NT2/D1 (cell line): ENCODE measurements around the gene PACS2.

Source experiments
- DNase-seq: peaks from one replicate; pipeline ENCODE4 v3.0.0-alpha.2; 2011; ENCODE audit warnings: low read depth, low spot score
- H3K27me3 ChIP-seq: 2 replicates; pipeline ENCODE4 v1.6.0; 2011; ENCODE audit warnings: mild to moderate bottlenecking; ENCODE audit not compliant: insufficient read length, insufficient read depth
- H3K36me3 ChIP-seq: 2 replicates; pipeline ENCODE4 v1.6.1; 2011; ENCODE audit warnings: mild to moderate bottlenecking, low read length, mixed read lengths; ENCODE audit not compliant: insufficient read depth, insufficient read length
- H3K4me1 ChIP-seq: 2 replicates; pipeline ENCODE4 v1.5.1; 2011; ENCODE audit not compliant: insufficient read depth, insufficient read length
- H3K4me3 ChIP-seq: 2 replicates; pipeline ENCODE4 v1.5.1; 2011; ENCODE audit warnings: low read depth; ENCODE audit not compliant: insufficient read length
- H3K9ac ChIP-seq: 2 replicates; pipeline ENCODE4 v1.6.0; 2011; ENCODE audit warnings: low read depth; ENCODE audit not compliant: insufficient read length
- H3K9me3 ChIP-seq: 2 replicates; pipeline ENCODE4 v1.5.1; 2011; ENCODE audit warnings: mild to moderate bottlenecking, low read length; ENCODE audit not compliant: insufficient read depth
- SUZ12 ChIP-seq: IDR thresholded peaks from 2 replicates; pipeline ENCODE4 v1.6.1; 2011; ENCODE audit not compliant: insufficient read length, insufficient read depth; ENCODE audit errors: extremely low read depth
- YY1 ChIP-seq: IDR thresholded peaks from 2 replicates; pipeline ENCODE4 v1.6.1; 2011; ENCODE audit not compliant: insufficient read length, insufficient read depth
- ZNF274 ChIP-seq: IDR thresholded peaks from 2 replicates; pipeline ENCODE4 v1.6.1; 2011; ENCODE audit warnings: mild to moderate bottlenecking, low read depth, low read length

The PACS2 gene

DNA sequence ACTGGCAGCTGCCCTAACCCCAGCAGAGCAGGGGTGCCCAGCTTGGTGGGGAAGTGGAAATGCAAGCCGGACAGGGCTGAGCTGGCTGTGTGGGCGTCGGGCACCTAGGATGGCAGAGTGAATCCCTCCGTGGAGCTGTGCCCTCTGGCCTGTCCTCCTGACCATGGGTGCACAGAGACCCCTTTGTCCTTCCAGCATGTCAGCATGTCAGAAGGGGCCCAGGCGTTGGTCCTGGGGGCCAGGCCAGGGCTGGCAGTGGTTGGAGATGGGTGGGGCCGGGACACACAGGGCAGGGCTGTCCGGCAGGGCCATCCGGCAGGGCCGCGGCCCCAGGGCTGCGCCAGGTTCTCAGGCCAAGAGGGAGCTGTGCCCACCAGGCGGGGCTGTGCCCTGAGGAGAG is 75.0 kb downstream of the PACS2 start:
- H3K9ac ChIP-seq, result no peak overlapping the region
- no peaks in the 10 kb centered on the region for H3K36me3 ChIP-seq
- DNase-seq, result no peak
- peaks cover 11% of the 10 kb centered on the region for H3K4me1 ChIP-seq
- no peak overlapping the region for H3K4me3 ChIP-seq
- TF ChIP-seq ZNF274, result no peak
- TF ChIP-seq SUZ12, result no peak
- TF ChIP-seq YY1, result no peak
- no peaks in the 10 kb centered on the region for H3K27me3 ChIP-seq
- H3K9me3 ChIP-seq, result no peaks in the 10 kb centered on the region

DNA sequence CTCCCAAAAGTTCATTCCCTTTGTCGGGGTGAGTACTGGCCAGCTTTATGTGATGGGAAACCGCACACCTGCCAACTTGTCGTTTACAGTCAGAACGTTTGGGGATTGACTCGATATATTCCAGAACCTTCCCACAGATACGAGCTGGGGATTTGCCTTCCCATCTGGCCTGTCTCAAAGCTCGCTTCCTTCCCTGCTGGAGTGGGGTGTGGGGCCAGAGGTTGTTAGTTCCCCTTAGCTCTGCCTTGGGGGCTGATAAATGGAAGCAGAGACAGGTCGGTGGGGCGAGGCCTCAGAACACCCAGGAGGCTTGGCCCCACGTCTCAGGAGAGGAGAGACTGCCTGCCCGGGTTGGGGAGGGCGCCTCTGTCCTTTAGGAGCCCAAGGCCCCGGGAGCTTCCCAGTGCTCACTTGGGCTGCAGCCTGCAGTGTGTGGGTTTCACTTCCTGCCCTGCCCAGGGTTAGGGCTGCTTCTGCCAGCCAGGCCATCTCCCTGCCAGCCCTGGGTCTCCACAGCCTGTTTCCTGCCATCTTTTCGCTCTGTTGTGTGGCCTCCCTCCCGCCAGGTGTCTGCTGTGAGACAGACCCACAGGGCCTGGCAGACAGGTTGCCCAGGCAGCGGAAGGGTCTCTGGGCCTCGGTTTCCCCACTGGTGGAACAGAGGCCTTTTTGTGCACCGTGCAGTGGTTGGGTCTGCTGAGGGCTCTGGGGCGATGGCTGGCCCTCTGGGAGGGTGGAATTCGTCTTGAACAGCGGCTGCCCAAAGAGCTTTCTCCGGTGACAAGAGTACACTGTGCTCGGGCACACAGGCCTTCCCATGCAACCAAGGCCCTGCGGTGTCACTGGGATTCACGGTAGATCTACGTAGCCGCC is 75.7 kb downstream of the PACS2 start:
- H3K27me3 ChIP-seq, result no peaks in the 10 kb centered on the region
- H3K9ac ChIP-seq, result no peak overlapping the region
- no peaks in the 10 kb centered on the region for H3K36me3 ChIP-seq
- TF ChIP-seq SUZ12 (no peak), YY1 (no peak), ZNF274 (no peak)
- H3K4me1 ChIP-seq, result peaks cover 11% of the 10 kb centered on the region
- H3K9me3 ChIP-seq, result no peaks in the 10 kb centered on the region
- no peak for DNase-seq
- H3K4me3 ChIP-seq, result no peak overlapping the region

DNA sequence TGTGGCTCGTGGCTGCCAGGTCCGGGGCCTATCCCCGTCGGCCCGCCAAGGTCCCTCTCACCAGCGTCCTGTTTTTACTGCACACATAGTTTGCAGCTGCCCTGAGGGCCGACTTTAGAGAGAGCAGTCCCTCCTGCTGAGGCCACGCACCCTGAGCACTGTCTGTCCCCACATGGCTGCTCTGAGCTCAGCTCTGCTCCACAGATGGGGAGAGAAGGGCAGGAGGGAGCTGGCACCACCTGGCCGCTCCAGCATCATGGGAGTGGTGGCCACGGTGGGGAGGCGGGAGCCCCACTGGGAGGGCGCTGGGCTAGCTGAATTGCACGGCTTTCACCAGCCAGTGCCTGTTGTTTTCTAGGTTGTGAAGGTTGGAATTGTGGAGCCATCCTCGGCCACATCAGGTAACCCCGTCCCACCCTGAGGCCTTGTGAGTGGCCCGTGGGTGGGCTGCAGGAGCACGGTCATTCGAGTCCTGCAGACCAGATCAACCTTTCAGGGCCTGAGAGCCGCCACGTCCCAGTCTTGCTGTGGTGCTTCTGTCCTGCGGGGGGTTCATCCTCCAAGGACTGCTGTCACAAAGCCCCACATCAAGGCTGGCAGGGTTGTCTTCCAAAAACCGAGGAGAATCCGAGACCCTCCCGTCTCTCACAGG is 76.4 kb downstream of the PACS2 start:
- peaks cover 11% of the 10 kb centered on the region for H3K4me1 ChIP-seq
- H3K27me3 ChIP-seq, result no peaks in the 10 kb centered on the region
- no peak overlapping the region for H3K9ac ChIP-seq
- no peak for DNase-seq
- no peaks in the 10 kb centered on the region for H3K36me3 ChIP-seq
- H3K9me3 ChIP-seq, result no peaks in the 10 kb centered on the region
- no peak overlapping the region for H3K4me3 ChIP-seq
- TF ChIP-seq SUZ12 (no peak), YY1 (no peak), ZNF274 (no peak)

DNA sequence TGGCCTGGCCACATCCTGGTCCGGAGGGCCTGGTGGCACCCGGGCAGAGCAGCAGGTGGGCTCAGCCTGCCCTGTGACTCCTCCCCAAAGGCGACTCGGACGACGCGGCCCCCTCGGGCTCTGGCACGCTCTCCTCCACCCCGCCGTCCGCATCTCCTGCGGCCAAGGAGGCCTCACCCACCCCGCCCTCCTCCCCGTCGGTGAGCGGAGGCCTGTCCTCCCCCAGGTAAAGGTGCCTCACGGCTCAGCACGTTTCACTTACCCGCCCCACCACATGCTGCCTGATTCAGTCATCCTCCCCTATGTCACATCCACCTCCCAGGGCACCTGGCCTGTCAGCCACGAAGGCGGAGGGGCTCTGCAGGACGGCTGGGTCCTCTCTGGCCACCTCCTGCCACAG is 77.0 kb downstream of the PACS2 start:
- Histone ChIP-seq H3K36me3 (no peaks in the 10 kb centered on the region), H3K4me3 (no peak overlapping the region), H3K4me1 (peaks cover 11% of the 10 kb centered on the region), H3K27me3 (no peaks in the 10 kb centered on the region), H3K9ac (no peak overlapping the region), H3K9me3 (no peaks in the 10 kb centered on the region)
- TF ChIP-seq ZNF274 (no peak), YY1 (no peak), SUZ12 (no peak)
- DNase-seq, result no peak

DNA sequence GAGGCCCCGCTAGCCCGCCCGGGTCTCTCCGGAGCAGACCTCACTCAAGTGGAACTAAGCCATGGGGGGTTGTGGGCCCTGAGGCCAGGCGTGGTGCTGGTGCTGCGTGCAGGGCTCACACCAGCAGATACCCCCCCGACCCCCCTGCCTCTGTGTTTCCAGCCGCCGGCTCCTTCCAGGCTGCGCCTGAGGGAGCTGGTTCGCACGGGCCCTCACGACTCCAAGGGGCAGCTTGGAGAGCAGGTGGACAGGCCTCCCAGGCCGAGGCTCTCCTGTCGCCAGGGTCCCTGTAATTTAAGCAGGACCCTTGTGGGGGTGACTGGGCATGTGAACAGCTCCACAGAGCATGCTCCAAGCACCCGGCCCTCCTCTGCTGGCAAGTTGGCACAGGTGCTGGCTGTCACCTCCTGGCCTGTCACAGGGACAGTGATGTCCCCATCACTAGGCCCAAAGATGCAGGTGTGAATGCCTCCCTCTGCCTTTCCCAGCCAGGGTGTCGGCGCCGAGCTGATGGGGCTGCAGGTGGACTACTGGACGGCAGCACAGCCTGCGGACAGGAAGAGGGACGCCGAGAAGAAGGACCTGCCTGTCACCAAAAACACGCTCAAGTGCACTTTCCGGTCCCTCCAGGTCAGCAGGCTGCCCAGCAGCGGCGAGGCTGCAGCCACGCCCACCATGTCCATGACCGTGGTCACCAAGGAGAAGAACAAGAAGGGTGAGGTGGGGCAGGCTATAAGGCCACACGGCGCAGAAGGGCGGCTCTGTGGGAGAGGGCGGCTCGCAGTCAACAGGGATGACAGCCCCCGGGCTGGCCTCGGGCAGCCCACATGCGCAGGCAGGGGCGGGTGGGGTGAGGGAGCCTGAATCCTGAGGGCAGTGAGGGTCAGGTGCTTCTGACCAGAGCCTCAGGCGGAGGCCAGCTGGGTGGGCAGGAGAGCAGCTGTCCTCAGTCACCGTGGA is 77.9 kb downstream of the PACS2 start:
- Histone ChIP-seq H3K36me3 (no peaks in the 10 kb centered on the region), H3K9me3 (no peaks in the 10 kb centered on the region), H3K27me3 (no peaks in the 10 kb centered on the region), H3K4me1 (peaks cover 11% of the 10 kb centered on the region), H3K9ac (no peak overlapping the region), H3K4me3 (no peak overlapping the region)
- no peak for TF ChIP-seq ZNF274
- no peak for DNase-seq

DNA sequence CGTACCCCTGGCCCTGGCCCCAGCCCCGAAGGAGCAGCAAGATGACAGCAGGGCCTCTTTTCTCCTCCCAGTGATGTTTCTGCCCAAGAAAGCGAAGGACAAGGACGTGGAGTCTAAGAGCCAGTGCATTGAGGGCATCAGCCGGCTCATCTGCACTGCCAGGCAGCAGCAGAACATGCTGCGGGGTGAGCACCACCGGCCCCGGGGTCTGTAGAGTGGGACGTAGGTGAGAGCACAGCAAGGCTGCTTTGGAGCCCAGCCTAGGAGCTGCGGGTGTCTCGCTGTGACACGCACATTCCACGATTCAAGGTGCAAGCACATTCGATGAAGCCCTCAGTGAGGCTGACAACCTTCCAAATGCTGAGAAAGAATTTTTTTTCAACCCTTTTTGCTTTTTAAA is 78.6 kb downstream of the PACS2 start:
- H3K36me3 ChIP-seq, result no peaks in the 10 kb centered on the region
- no peaks in the 10 kb centered on the region for H3K27me3 ChIP-seq
- H3K9me3 ChIP-seq, result no peaks in the 10 kb centered on the region
- H3K9ac ChIP-seq, result no peak overlapping the region
- H3K4me1 ChIP-seq, result peaks cover 11% of the 10 kb centered on the region
- H3K4me3 ChIP-seq, result no peak overlapping the region
- TF ChIP-seq YY1 (no peak), ZNF274 (no peak), SUZ12 (no peak)
- DNase-seq, result no peak
